GM18508 (cell line): ENCODE measurements around the gene CMTM8.
"Not testable (repeated sequence)": the region's sequence is repeated elsewhere in the genome, so short reads cannot be mapped to it uniquely, and the experiment has no call there.

Experiments used
- ATAC-seq: cut with Tn5 transposase; IDR thresholded peaks from one replicate; pipeline ENCODE4 v1.9.1; 2021; ENCODE audit warnings: moderate number of reproducible peaks; ENCODE audit not compliant: insufficient read depth, unreplicated experiment

Gene CMTM8

DNA sequence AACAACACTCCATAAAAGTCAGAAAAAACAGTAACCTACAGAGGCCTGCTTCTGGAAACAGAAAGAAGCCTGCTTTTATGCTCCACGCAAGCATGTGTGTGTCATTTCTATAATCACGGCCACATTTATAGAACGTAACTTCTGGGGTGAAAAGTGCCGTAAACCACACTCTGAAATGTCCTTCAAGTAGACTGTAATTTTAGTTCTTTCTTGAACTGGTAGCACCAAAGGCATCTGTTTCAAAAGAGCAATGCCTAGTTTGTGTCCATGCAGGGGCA lies 133.7 kb downstream of the CMTM8 start:
- ATAC-seq: no peak

DNA sequence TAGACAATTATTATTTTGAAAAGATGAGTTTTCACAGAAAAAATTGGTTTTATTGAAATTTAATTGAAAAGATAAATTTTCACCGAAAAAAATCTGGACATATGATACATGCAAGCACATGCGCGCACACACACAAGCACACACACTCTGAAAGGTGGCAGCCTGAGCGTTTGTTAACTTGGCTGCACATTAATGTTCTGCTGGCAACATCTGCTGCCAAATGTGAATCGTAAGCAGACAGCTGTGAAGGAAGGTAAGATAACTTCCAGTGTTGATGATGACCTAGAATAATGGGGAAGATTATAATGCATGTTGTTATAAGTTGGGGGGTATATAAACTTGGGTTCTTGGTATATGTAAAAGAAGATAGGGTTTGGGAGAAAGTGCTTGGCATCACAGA lies 134.8 kb downstream of the CMTM8 start:
- no peak for ATAC-seq

DNA sequence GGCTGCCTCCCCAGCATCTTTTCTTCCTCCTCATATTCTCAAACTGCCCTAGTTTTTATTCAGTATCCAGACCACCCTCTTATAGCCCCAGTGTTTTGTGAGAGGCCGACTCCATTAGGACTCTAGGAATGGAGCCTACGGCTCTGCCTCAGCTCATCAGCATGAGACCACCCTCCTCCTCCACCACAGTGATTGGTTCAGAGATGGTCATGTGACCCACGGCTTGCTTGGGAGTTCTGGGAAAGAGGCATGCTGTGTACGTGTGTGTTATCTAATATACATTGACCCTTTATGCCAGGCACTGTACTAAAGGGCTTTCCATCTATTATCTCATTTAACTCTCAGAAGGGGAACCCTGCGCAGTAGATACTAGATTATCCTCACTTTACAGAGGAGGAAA lies 135.4 kb downstream of the CMTM8 start:
- ATAC-seq: no peak

DNA sequence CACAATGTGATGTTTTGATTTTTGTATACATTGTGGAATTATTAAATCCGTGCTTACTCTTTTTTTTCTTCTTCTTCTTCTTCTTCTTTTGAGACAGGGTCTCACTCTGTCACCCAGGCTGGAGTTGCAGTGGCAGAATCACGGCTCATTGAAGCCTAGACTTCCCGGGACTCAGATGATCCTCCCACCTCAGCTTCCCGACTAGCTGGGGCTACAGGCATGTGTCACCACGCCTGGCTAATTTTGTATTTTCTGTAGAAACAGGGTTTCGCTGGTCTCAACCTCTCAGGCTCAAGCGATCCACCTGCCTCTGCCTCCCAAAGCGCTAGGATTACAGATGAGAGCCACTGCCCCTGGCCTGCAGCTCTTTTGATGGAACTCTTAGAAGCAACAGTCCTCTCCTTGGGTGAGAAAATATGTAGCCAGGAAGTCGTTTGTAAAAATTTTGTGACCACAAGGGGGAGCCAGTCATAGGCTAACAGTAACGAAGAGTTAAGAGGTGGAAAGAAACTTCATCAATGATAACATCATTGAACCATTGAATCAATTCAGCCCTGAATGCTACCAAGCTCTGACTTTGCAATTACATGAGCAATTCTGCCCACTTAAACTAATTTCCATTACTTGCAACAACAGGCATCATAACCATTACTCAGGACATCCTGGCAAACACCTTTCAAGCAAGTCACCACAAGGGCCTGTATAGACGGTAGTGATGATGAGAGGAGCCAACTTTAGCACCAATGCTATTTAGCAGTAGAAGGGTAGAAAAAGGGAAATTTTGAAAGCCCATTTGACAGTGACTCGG lies 136.5 kb downstream of the CMTM8 start:
- no peak for ATAC-seq

DNA sequence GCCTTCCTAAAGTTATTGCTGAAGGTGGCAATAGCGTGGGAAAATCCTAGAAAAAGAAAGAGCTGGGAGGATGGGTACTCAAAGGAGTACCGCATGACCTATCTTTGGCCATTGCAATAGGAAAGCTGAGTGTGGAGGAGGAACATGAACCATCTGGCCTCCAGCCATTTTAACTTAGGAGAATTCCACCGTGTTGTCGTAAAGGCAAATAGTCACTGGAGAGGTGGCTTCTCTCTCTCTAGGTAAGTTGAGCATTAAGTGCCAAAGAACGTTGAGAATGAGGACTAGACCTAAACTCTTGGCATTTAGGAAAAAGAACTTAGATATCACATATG lies 137.1 kb downstream of the CMTM8 start:
- ATAC-seq: no peak

DNA sequence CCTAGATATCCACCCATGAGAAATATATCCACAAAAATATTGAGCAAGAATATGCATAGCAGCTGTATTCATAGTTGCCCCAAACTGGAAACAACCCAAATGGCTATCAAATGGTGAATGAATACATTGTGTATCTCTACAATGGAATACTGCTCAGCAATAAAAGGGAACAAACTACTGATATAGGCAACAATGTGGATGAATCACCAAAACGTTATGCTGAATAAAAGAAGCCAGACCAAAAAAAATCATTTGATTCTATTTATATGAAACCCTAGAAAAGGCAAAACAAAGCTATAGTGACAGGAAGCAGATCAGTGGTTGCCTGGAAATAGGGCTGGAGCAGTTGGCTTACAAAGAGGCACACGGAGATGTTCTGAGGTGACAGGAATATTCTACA lies 137.6 kb downstream of the CMTM8 start:
- no peak for ATAC-seq

DNA sequence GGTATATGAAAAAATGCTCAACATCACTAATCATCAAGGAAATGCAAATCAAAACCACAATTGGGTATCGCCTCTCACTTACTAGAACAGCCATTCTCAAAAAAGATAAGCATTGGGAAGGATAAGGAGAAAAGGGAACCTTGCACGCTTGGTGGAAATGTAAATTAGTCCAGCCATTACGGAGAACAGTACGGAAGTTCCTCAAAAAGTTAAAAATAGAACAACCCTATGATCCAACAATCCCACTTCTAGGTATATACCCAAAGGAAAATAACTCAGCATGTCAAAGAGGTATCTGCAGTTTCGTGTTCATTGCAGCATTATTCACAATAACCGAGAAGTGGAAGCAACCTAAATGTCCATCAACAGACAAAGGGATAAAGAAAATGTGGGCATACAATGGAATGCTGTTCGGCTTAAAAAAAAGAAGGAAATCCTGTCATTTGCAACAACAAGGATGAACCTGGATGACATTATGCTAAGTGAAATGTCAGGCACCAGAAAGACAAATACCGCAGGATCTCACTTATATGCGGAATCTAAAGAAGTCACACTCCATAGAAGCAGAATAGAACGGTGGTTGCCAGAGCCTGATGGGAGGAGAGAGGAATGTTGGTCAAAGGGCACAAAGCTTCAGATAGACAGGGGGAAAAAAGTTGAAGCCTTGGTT lies 141.5 kb downstream of the CMTM8 start:
- ATAC-seq: no peak

DNA sequence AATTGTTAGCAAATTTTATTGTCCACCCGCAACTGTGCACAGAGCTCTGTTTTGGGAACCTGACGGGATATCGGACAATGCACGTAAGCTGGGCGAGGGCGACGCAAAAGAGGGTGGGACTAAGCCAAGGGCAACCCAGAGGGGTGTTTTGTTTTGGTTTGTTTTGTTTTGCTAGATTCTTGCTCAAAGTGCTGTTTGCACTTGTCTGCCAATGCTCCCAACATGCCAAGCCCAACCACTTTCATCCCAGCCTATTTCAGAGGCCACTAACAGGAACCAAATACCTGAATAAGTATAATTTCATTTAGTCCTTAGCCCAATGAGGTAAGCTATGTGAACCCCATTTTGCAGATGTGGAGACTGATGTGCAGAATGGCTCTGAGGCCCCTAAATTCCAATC lies 143.4 kb downstream of the CMTM8 start:
- ATAC-seq: no peak

DNA sequence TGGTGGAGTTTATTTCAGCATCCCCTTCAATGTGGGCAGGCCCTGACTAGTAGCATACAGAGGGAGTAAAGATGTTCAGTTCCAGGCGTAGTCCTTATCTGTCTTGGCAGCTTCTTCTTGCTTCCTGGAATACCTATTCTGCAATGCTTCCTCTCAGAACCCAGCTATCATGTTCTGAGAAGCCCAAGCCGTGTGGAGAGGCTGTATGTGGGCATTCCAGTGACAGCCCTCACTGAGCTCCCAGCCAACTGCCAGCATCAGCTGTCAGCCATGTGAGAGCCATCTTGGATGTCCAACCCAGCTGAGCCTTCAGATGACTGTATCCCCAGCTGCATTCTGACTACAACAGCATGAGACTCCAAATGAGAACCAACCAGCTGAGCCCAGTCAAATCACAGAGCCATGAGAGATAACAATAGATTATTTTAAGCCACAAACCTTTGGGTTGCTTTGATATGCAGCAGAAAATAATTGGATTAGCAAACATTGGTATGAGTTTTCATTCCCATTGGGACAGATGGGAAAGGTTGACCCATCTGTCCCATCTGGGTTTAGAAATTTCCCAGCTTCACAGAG lies 144.7 kb downstream of the CMTM8 start:
- ATAC-seq: no peak

DNA sequence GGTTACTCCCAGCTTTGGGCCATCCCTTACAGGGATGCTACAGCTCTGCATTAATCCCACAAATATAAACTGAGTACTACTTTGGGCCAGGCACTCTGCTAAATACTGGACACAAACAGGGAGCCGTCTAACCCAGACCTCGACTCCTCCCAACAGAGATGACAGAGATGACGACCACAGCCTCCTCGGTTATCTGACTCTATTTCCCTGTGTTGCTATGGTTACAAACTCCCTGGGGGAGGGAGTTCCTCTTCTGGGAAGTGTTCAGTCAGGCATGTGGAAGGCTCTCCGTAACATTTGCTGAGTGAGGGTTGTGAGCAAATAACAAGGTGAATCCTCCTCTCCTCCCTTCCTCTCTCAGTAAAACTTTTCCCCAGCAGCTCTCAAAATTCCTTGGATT lies 146.5 kb downstream of the CMTM8 start:
- no peak for ATAC-seq

DNA sequence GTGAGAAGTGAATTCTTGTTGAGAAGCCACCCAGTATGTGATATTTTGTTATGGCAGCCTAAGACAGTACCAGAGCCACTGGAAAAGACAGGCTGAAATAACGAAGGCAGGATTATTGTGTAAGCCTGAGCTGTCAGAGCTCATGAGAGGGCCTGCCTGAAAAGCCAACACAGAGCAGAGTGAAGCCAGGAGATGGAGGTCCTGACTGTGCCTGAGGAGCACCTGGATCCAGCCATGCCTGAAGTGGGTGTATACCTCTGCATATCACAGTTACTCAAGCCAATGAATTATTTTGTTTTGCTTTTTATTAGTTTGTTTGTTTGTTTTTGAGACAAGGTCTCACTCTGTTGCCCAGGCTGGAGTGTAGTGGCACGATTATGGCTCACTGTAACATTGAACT lies 149.0 kb downstream of the CMTM8 start:
- no peak for ATAC-seq

DNA sequence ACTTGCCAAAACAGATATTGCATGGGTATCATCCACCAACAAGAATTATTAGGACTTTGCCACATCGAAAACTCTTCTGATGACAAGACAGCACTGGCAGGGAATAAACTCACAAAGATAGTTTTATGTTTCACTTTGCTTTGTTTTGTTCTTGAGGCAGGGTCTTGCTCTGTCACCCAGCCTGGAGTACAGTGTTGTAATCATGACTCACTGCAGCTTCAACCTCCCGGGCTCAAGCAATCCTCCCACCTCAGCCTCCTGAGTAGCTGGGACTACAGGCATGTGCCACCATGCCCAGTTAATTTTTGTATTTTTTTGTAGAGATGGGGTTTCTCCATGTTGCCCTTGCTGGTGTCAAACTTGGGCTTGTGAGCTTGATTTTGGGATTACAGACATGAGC lies 151.1 kb downstream of the CMTM8 start:
- ATAC-seq: not testable (repeated sequence)

DNA sequence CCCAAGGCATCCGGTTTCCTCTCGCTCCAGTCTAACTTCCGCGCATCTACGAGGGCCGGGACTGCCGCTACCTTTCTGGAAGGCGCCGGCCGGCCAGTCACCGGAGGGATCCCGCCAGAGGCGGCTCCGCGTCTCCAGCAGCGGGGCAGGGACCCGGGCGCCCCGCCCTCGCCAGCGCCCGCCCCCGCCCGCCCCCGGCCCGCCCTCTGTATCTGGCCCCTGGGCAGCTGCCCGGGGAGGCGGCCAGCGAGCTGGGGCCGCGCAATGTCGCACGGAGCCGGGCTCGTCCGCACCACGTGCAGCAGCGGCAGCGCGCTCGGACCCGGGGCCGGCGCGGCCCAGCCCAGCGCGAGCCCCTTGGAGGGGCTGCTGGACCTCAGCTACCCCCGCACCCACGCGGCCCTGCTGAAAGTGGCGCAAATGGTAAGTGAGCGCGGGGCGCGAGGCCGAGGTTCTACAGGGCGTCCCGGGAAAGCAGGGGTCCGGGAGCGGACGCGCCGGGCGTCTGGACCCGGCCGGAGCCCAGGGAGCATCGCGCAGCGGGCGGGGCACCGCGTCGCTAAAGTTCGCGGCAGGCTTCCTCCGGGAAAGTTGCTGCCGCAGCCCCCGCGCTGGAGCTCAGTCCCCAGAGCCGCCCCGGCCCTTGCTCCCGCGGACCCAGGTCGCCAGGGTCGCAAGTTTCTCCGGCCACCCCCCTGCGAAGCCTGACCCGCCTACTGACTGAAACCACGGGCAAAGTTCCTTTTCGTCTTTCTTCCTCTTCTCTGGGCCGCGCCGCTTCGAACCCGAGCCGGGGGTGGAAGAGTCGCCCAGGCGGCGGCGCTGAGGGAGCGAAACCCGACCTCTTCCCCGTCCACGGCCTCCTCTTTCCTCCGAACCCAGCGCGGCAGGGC lies 153.4 kb downstream of the CMTM8 start, which contains the start of gene CMTM7:
TSS of gene CMTM7 (plus strand) at position 211 of the 893 bp plus-strand sequence. CDS start at position 265, 54 bp downstream.
- ATAC-seq: no peak

DNA sequence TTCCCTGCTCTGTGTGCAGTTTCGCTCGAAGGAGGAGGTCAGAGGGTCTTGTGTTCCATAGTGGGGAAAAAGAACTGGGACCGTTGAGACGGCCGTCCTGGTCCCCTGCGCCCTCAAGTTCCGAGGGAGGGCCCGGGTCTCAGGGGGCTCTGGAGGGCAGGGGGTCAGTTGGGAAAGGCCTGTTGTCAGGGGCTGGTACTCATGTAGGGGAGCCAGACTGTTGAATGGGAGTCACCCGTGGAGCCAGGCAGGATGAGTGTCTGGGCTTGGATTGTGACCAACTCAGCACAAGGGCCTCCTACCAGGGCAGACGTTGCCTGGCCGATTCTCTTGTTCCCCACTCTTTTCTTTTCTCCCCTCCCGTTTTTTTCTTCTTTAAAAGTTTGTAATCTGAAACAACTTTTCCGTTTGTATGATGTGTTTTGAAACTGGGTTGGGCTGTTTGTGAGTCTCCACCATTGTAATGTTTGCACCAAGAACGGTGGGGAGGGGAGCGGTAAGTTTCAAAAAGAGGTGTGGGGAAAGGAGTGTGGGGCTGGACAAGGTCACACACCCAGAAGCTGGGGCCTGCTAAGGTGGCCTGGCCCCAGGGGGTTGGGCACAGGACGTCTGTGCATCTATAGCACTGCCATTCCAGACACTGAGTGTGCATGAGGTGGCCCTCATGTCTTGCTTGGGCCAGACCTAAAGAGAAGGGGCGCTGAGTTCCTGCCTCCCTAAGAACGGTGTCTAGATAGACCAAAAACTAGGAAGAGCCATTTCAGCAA lies 154.2 kb downstream of the CMTM8 start:
- ATAC-seq: no peak

DNA sequence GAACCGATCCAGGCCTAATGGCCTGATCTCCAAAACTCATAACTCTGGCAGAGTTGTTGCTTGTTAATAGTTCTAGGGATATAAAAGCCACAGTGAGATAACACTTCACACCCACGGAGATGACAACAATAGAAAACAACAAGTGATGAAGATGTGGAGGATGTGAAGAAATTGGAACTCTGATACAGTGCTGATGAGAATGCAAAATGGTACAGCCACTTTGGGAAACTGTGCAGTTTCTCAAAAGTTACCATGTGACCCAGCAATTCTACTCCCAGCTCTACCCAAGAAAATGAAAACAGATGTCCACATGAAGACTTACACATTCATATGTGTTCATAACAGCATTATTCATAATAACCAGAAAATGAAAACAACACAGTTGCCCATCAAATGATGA lies 157.0 kb downstream of the CMTM8 start:
- no peak for ATAC-seq

DNA sequence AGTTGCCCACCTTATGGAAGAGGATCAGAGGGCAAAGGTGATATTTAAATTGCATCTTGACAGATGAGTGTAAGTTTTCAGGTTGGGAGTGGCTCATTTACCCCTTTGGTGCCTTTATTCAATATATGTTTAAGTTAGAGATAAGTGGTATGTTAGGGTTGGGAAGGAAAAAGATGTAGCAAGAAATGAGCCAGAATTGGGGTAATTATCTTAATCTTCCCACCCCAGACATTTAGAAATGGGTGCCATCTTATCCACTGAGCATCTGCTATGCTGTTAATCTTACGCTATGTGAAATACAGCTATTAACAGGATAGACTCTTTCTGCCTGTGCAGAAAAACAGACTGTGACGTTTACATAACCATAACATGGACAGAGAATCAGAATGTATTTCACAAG lies 159.5 kb downstream of the CMTM8 start:
- no peak for ATAC-seq

DNA sequence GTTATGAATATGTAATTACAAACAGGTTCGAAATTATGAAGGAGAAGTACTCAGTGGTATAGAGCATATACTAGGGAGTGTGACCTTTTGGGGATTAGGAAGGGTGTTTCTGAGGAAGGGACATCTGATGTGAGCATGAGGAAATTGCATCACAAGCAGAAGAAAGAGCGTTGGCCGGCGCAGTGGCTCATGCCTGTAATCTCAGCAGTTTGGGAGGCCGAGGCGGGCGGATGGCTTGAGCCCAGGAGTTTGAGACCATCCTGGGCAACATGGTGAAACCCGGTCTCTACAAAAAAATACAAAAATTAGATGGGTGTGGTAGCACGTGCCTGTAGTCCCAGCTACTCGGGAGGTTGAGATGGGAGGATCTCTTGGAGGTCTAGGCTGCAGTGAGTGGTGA lies 160.1 kb downstream of the CMTM8 start:
- ATAC-seq: no peak

DNA sequence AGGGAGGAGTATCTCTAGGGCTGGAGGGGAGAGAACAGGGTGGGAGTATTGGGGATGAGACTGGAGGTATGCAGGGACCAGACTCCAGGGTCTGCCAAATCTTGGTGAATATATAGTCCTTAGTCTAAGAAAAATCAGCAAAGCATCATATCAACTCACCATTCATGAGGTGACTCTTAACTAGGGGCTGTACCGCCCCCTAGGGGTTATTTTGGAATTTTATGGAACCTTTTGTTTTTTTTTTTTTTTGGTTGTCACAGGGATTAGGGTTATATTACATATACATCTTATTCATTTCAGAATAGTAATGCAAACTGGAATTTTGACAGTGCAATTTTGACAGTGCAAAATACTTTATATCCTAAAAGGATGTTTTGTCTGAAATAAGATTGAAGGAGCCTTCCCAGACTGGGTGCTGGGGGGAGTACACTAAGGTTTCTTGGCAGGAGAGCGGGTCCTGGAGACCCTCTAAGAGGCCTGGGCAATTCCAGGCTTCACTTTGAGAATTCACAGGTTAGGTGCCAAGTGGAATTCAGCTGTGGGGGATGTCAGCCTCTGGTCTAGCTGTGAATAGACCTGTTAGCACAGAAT lies 160.6 kb downstream of the CMTM8 start:
- no peak for ATAC-seq

DNA sequence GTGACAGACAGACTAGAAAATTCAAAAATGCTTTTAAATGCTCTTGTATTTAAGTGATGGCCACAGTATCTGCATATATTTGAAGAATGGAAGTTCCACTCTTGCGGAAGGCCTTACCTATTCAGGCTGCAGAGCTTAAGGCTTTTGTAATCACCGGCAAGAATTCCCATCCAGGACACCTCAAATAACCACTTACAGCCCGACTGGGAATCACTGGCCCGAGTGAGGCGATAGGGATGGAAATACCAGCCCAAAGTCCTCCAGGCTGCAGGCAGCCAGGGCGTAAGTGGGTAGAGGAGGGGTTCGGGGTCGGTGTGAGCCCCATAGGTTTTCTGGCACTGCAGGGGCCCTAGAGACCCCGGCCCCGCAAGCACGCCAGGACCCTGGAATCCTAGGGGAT lies 162.6 kb downstream of the CMTM8 start:
- ATAC-seq: no peak

DNA sequence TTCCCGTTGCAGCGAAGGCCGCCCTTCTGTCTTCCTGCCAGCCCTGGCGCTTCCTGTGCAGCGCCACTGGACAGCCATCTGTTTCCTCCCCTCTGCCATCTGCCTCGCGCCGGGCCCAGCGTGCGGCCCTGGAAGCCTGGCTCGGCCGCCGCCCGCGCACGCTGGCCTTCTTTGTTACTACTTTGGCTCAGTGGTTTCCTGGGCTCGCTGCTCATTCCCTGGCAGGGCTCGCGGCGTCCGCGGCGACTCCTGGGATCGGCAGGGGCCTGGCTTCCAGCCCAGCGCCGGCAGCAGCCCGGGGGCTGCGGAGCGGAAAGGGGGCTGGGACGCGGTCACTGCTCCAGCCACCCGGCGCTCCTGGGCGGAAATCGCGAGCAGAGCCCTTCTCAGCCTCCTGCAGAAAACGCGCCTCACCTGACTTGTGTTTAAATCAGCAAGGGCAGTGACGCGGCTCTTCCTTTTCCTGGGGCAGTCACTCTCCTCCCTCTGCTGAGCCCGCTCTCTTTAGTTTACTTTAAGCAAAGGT lies 163.1 kb downstream of the CMTM8 start:
- ATAC-seq: no peak
